ENCODE data around the gene HNRNPUL1.
"Not testable (repeated sequence)": the region's sequence is repeated elsewhere in the genome, so short reads cannot be mapped to it uniquely, and the experiment has no call there.

HNRNPUL1 gene

DNA sequence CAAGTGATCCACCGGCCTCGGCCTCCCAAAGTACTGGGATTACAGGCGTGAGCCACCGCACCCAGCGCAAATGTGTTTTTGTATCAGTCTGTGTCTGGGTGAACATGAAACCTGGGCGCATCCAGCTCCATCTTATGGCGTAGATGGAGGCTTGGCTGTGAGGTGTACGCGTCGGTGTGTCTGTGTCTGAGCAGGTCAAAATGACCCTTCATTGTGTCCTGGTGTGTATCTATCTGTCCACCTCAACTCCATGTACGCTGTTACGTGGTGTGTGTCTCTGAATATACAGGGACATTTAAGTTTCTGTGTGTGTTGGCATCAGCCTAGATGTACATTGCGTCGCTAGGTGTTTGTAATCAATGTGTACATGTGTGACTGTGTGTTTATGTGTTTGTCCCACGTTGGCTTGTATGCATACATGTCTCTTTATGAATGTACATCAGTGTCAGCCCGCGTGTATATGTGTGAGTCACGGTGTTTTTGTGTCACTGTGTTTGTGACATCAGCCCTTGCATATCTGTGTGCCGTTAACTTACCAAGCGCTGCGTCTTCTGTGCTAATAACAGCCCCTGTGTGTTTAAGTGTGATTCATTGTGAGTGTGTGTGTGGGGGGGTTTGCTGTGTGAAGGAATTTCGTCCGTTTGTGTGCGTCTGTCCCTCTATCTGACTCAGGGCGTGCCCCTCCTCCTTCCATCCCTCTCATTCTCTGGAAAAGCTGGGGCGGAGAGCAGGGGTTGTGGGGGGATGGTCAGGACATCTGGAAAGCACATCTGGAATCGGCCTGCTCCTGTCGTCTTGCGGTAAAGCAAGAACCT lies 38.7 kb upstream of the HNRNPUL1 start:
- TF ChIP-seq, protein P1, sequence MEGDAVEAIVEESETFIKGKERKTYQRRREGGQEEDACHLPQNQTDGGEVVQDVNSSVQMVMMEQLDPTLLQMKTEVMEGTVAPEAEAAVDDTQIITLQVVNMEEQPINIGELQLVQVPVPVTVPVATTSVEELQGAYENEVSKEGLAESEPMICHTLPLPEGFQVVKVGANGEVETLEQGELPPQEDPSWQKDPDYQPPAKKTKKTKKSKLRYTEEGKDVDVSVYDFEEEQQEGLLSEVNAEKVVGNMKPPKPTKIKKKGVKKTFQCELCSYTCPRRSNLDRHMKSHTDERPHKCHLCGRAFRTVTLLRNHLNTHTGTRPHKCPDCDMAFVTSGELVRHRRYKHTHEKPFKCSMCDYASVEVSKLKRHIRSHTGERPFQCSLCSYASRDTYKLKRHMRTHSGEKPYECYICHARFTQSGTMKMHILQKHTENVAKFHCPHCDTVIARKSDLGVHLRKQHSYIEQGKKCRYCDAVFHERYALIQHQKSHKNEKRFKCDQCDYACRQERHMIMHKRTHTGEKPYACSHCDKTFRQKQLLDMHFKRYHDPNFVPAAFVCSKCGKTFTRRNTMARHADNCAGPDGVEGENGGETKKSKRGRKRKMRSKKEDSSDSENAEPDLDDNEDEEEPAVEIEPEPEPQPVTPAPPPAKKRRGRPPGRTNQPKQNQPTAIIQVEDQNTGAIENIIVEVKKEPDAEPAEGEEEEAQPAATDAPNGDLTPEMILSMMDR (IDR thresholded peaks at IDR 0.05; ENCODE audit: unreplicated experiment in 3 of 3): no peak
- H3K4me1 Mint-ChIP-seq: peaks cover 41% of the 10 kb centered on the region
- no peaks in the 10 kb centered on the region for H3K9me3 Mint-ChIP-seq
- peaks cover 9% of the 10 kb centered on the region for H3K27me3 Mint-ChIP-seq (ENCODE audit: low read depth)
- H3K27ac Mint-ChIP-seq: peak overlapping the region; percentile 92 to 97 (median 96)
- H3K36me3 Mint-ChIP-seq (ENCODE audit: low read depth): peaks cover 18% of the 10 kb centered on the region
- peak overlapping the region; percentile 72 to 79 (median 78) for H3K4me3 Mint-ChIP-seq

DNA sequence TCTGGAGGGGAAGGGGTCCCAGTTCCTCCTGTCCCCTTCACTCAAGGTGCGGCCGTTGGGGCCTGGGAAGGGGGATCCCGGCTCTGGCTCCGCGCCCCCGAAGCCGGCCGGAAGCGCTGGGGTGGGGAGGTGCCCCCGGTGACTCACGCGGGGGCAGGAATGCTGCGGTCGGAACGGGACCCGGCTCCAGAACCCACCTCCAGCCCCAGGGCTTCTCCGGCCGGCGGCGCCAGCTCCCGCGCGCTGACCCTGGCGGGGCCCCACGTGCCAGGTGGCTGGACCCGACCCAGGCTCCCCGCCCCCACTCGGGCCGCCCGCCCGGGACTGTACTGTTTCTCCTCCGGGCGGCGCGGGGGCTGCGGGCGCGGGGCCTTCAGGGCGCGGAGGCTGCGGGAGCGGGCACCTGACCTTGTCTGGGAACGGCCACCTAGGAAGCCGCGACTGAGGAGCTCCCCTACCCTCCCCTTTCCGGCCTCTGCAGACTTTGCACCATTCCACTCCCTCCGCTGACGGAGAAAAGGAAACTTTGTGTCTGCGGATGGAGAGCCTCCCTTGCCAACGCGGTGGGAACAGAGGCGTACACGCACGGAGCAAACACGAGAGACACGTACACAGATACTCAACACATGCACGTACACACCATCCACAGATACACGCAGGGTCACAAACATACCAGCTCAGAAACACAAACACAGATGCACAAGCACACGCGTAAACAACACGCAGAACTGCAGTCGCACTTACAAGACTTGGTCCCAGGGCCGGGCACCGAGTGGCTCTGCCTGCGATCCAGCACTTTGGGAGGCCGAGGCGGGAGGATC lies 37.9 kb upstream of the HNRNPUL1 start:
- H3K36me3 Mint-ChIP-seq (ENCODE audit: low read depth): peaks cover 13% of the 10 kb centered on the region
- peaks cover 4% of the 10 kb centered on the region for H3K27me3 Mint-ChIP-seq (ENCODE audit: low read depth)
- peak overlapping the region; percentile 93 to 97 (median 97) for H3K27ac Mint-ChIP-seq
- TF ChIP-seq, protein P1 (IDR thresholded peaks at IDR 0.05; ENCODE audit: unreplicated experiment in 3 of 3): peak in 2 of 3 experiments; percentile 19 to 30
- H3K9me3 Mint-ChIP-seq: no peaks in the 10 kb centered on the region
- peaks cover 37% of the 10 kb centered on the region for H3K4me1 Mint-ChIP-seq
- peak overlapping the region; percentile 77 to 84 (median 84) for H3K4me3 Mint-ChIP-seq

DNA sequence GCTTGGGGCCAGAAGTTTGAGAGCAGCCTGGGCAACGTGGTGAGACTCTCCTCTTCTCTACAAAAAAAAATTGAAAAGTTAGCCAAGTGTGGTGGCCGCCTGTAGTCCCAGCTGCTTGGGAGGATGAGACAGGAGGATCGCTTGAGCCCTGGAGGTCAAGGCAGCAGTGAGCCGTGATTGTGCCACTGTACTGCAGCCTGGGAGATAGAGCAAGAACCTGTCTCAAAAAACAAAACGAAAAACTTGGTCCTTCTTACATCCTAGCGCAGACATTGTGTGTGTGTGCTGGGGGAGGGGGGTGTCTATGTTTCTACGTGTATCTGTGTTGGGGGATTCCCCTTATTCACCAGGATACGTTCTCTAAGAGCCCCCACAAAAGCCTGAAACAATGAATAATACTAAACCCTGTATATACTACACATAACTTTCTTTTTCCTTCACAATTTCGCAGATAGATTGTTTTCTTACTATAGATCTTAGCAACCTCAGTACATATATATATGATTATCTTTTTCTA lies 37.2 kb upstream of the HNRNPUL1 start:
- TF ChIP-seq, protein P1 (IDR thresholded peaks at IDR 0.05; ENCODE audit: unreplicated experiment in 3 of 3): no peak
- peak overlapping the region; percentile 93 to 97 (median 97) for H3K27ac Mint-ChIP-seq
- peaks cover 10% of the 10 kb centered on the region for H3K36me3 Mint-ChIP-seq (ENCODE audit: low read depth)
- peaks cover 35% of the 10 kb centered on the region for H3K4me1 Mint-ChIP-seq
- peak overlapping the region; percentile 77 to 84 (median 84) for H3K4me3 Mint-ChIP-seq
- no peaks in the 10 kb centered on the region for H3K9me3 Mint-ChIP-seq
- H3K27me3 Mint-ChIP-seq (ENCODE audit: low read depth): peaks cover 4% of the 10 kb centered on the region

DNA sequence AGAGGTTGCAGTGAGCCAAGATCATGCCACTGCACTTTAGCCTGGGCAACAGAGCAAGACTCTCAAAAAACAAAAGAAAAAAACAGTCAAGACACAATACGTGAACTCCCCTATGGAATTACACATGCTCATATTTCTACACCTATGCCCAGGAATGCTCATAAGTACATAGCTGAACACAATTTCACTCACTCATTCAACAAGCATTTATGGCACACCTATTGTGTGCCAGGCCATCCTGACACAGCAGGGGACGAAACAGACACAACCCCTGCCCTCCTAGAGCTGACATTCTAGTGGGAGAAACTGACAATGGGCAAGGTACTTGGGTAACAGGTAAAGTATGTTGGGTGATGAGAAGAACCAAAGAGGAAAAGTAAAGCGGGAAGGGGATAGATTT lies 35.7 kb upstream of the HNRNPUL1 start:
- H3K27me3 Mint-ChIP-seq (ENCODE audit: low read depth): no peaks in the 10 kb centered on the region
- no peaks in the 10 kb centered on the region for H3K9me3 Mint-ChIP-seq
- TF ChIP-seq, protein P1 (IDR thresholded peaks at IDR 0.05; ENCODE audit: unreplicated experiment in 3 of 3): no peak
- peak overlapping the region in 1 of 3 experiments; percentile 61 for H3K27ac Mint-ChIP-seq
- H3K4me1 Mint-ChIP-seq: peaks cover 24% of the 10 kb centered on the region
- H3K36me3 Mint-ChIP-seq (ENCODE audit: low read depth): peaks cover 5% of the 10 kb centered on the region
- H3K4me3 Mint-ChIP-seq: no peak overlapping the region

DNA sequence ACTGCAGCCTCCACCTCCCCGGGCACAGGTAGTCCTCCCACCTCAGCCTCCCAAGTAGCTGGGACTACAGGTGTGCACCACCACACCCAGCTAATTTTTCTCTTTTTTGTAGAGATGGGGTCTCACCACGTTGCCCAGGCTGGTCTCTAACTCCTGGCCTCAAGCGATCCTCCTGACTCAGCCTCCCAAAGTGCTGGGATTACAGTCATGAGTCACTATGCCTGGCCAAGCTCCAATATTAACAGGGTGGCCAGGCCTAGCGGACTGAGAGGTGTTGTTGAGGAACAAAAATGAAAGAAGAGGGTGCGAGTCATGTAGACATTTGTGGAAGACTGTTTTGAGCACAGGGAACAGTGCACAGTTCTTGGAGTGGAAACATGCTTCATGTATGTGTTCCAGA lies 34.8 kb upstream of the HNRNPUL1 start:
- H3K4me1 Mint-ChIP-seq: peaks cover 16% of the 10 kb centered on the region
- not testable (repeated sequence) for H3K36me3 Mint-ChIP-seq (ENCODE audit: low read depth); H3K4me3 Mint-ChIP-seq; H3K27me3 Mint-ChIP-seq (ENCODE audit: low read depth); H3K27ac Mint-ChIP-seq; H3K9me3 Mint-ChIP-seq

Measured in nephron (organoid).